Activated CD8-positive, alpha-beta memory T cell treated with anti-CD3 and anti-CD28 coated beads for 24 hours (primary cell): Measurements from ENCODE around the gene MAST4.

Experiments used
- DNase-seq: peaks from one replicate; pipeline ENCODE4 v3.0.0-alpha.2; 2020

MAST4 gene

DNA sequence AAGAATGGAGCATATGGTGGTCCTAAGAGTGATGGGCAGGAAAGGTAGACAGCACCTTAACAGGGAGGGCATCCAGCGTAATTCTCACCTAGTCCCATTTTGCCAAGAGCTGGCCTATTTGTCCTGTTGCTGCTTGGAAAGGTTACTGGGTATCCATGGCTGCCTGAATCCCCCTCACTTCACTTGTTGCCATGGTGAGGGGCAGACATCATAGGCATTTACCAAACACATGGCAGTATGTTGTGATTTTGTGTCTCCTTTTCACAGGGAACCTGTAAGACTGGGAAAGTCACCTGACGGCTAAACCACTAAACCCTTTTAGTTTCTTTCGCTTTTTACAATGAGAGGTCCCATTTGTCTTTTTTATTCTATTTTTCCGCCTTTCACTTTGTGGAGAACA, 373.3 kb downstream of the MAST4 start:
- DNase-seq = no peak

DNA sequence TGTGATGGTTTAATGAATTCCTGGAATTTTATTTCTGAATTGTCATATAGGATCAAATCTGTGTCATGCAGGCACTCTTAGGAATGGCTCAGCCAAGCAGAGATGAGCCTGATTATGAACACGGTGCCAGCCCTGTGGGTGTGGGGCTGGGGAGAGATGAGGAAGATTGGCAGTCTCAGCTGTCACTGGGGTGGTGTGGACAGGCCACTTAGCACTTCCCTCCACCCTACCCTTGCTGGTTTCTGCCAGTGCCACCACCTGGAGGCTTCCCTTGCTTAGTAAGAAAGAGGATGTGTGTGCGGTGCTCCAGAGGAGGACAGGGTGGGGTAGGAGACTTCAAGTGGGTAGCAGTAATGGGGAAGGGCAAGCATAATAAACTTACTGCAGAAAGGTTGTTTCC, 373.8 kb downstream of the MAST4 start:
- no peak for DNase-seq

DNA sequence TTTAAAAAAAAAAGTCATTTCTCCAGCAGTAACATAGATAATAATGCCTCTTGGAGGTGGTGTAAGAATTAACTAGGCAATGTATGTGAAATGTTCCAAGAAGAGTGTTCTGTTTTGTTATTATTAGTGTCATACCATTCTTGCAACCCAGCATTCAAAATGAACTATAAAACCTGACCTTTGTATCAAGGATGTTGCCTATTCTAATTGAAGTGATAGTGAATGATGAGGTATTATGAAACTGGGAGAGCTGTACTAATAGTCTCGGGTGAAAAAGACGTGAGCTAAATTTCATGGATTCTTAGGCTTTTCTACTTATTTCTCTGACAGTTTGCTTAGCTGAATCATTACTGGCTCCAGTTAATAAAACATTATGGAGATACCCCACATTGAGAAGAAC, 375.8 kb downstream of the MAST4 start:
- DNase-seq = no peak

- DNase-seq = no peak
Observed at GRCh38 chr5:66974256-66974655, 378.1 kb downstream of the MAST4 start.

DNA sequence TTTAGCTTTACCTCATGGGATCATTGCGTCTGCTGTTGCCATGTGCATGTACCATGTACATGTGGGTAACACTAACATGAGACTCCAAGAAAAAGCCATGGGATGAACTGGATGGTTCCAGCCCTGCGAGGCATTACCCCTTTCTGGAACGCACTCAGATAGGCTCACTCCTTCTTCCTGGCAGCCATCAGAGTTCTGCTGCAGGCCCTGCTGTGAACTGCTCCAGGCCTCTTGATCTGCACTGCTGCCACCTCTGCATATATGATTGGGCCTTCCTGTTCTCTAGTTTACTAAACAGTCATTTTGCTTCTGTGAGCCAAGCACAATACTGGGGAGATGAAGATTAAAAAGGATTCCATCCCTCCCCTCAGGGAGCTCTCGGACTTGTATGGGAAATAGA, 379.9 kb downstream of the MAST4 start:
- DNase-seq = no peak

DNA sequence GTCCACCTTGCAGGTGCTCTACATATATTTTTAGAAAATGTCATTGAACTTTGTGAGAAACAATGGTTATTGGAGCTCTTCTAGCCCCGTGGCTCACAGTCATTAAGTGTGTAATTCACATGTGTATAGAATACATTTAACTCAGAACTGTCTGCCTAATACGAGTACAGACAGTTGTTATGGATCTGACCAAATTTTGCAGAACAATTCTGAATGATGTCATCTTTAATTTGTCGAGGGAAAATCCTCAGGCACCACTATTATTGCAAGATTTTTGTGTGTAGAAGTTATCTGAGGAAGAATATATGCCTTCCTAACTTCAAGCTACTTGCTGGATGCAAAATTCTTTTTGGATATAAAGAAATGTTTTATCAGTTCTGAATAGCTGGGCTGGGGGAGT, 383.5 kb downstream of the MAST4 start:
- no peak for DNase-seq

GRCh38 chr5:66981266-66982055, 385.3 kb downstream of the MAST4 start:
- no peak for DNase-seq

DNA sequence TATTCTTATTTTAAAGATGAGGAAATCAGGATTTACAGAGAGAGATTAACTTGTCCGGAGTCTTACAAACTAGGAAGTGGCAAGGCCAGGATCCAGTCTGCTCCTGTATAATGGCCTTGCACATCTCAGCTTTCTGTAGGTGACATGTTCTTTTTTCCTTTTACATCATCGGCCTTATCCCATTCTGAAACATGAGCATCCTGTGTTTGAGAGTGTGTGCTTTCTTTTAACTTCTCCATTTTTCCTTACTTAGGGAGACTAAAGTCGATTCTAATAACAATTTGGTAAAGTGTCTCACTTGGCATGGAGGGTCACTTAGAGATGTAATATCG, 385.8 kb downstream of the MAST4 start:
- no peak for DNase-seq

DNA sequence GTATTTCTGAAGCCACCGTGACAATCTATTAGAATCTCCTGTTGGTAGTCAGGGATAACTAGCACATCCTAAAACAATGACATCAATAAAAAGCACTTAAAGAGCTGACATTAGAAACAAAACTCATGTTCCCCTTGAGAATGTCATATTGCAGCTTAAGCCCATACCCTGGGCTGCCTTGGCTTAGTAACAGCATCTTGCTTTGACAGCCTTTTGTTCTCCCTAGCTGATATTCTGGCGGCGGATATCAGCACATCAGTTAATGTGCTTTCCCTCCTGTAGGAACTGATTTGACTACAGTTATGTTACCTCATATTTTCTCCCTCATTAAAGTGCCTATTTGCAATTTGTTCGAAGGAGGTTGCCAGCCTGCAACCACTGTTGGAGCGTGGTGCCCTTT, 386.3 kb downstream of the MAST4 start:
- DNase-seq = no peak

DNA sequence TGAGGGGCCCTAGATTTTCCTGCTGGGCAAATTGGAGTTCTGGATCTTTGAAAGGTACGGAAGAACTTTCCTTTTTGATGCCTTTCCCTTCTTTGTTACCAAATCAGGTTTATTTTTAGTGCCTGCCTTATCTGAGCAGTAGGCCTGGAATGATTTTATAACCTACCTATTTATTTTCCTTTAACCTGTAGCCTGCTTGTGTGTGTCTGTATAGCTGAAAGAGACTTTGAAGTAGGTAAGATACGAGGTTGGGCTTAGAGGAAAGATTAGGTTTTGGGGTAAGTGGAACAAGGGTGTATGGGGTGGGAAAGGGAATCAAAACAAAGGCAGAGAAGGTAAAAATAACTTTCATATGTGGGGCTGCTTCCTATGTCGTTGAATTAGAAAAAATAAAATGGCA, 389.2 kb downstream of the MAST4 start:
- DNase-seq = no peak

DNA sequence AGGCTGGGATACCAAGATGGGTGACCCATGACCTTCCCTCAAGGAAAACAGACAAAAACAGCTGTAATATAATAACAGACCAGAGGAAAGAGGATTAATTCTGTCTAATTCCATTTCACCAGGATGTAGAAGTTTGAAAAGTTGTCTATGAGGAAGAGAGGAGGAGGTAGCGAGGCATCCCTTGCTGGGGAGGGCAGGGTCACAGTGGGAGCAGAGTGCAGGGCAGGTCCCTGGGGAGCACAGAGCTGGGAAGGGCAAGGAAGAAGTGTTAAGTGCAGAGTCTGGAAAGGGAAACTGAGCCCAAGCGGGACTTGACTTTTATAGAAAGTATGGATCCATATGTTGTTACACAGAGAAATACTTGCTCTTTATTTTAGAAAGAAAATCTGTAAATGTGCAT, 389.8 kb downstream of the MAST4 start:
- no peak for DNase-seq

- DNase-seq = no peak
Observed at GRCh38 chr5:66986534-66986933, 390.3 kb downstream of the MAST4 start.

DNA sequence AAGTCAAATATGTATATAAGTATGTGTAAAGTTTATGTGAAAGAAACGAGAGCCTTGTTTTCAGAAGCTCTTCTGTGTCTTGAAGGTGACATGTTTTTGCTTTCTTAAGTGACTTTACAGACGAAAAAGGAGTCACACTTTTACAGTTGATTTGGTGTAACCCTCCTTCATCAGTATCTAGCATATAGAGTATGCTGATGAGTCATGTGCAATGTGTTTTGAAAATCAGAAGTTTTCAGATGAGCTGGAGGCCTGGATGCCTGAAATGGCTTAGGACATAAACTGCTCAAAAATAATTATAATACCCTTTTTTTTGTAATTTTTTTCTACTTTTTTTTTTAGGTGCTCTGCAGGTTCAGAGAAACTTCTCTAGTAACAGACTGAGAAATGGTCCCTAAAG, 390.9 kb downstream of the MAST4 start:
- DNase-seq = no peak

DNA sequence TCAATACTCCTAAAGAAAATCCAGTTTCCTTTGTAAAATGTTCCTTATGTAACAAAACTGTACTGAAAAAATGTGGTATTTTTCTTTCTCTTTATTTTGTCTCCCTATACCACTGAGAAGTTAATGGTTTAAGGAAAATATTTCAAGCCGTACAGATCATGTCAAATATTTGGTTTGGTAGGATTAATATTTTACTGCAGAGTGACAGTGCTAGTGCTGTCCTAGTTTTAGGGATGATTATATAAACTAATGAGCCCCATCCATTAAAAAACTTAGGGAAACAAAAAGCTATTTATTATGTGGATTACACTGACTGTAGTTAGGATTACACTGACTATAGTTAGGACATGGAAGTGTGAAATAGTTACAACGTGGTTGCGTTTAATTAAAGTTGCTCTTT, 391.3 kb downstream of the MAST4 start:
- DNase-seq = no peak

- no peak for DNase-seq
Observed at GRCh38 chr5:66987949-66988838, 392.0 kb downstream of the MAST4 start.

DNA sequence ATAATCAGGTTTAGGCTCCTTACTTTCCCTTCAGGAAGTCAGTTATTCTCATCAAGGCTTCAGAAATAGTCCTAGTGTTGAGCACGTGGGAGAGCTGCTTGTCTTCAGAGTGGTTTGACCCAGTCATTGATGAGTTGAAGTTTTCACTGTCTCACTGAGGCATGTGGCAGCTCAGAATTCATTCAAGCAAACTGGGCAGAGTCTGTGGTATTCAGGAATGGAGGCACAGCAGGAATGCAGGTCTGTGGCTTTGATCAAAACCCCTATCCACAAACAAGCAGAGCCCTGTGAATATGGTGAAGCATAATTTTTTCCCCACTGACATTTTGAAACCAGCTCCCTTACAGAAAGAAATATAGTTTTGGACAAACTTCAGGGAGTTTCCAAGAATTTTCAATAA, 393.1 kb downstream of the MAST4 start:
- DNase-seq = no peak

GRCh38 chr5:66989781-66990180, 393.6 kb downstream of the MAST4 start:
- no peak for DNase-seq

- no peak for DNase-seq
Observed at GRCh38 chr5:66991746-66992145, 395.6 kb downstream of the MAST4 start.

DNA sequence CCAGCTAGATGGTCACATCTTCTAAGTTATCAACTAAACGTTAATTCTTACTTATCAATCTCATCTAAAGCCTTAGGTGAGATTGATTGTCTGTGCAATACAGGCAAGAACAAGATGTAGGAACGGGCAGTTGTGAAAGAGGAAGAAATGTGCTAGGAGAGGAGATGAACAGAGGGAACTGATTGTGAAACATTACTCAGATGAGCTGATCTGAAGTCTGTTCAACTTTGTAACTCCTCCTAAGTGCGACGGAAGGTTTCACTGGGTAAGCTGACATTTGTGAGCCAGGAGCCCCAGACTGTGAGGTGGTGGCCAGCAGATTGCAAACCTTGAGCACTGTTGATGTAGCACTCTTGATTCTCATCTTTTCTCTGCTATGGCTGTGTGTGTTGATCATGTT, 396.4 kb downstream of the MAST4 start:
- DNase-seq = no peak

DNA sequence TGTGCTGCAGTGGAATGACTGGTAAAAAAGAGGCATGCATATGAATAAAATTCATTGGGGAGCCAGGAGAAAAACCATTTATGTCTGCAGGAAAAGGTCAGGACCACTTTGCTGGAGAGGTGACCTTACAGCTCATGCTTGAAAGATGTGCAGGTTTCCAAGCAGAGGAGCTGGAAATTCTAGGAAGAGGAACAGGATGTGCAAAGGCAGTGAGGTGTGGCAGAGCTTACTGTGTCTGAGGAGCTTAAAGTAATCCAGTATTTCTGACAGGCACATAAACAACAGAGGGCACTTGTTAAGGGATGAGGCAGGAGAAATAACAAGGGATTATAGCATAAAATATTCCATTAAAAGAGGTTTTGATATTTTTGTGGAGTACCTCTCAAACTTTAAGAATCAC, 397.3 kb downstream of the MAST4 start:
- no peak for DNase-seq

GRCh38 chr5:66993882-66994281, 397.7 kb downstream of the MAST4 start:
- no peak for DNase-seq

- no peak for DNase-seq
Observed at GRCh38 chr5:66994790-66995189, 398.6 kb downstream of the MAST4 start.

DNA sequence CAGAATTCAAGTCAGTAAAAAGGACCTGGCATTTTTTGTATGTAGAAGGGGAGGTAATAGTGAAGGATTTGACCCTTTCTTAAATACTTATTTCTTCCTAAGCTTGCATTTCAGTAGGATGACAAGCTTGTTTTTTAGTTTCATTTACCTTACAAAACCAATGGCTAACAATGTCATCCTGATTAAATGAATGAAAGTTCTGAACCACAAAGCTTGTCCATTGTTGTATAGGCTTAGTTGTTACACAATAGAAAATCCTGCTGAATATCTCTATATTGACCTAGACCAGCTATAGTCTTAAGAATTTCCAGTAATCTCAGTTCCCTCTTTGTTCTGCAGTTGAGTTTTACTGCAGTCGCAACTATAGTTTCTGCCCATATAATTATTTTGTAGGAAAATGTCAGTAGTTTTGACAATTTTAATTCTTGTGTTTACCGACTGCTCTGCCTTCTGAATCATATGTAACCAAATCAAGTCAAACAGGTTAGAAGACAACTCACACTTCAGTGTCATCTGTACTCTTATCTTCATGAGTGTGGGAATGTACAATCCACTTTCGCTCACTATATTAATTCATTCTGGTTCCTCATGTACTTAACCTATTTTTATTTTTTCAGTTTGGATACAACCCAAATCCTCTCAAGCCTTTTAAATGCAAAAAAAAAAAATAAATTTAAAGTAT, 404.7 kb downstream of the MAST4 start:
- no peak for DNase-seq
